A549 (cell line): ENCODE results near the gene CRYBA1. TPM values are rescaled to one million over a fixed set of nuclear protein-coding genes. Genes with fewer than 3 reads are reported as not detected.

Experiments used
- ATAC-seq, 2 experiments: fragments of 200-7000 bp in 1 of 2; fragments of >200 bp in 1 of 2; cut with Nextera tagmentation in 1 of 2; cut with Tn5 transposase in 1 of 2; 3 replicates each; pipeline versions ENCODE4 v1.8.0 to v1.9.1; 2018 to 2020; ENCODE audit warnings: mild to moderate bottlenecking in 1 of 2, moderate library complexity in 1 of 2
- CTCF ChIA-PET: fragments of 300-600 bp; sonication (Branson Sonifier 250); formaldehyde crosslinking; extraction: SDS; loops from one replicate; lab custom pipeline; 2021; ENCODE audit warnings: antibody characterized with exemption, inconsistent platforms; lab: Yijun Ruan, JAX
- POLR2A ChIA-PET: fragments of 350-600 bp; formaldehyde crosslinking; extraction: SDS; loops from one replicate; lab custom pipeline; 2021; ENCODE audit warnings: antibody characterized with exemption, inconsistent platforms; lab: Yijun Ruan, JAX
- DNase-seq, 2 experiments: peaks; one replicate each; pipeline versions ENCODE4 v3.0.0 to v3.0.0-alpha.2; 2011 to 2016; ENCODE audit warnings: low read depth in 1 of 2, low spot score in 1 of 2
- FAIRE-seq: peaks from 2 replicates; lab custom pipeline; 2011; peaks lifted over from hg19 to GRCh38; lab: Jason Lieb, UNC
- H3K27ac ChIP-seq, 2 experiments: fragments of >200 bp; sonication (Bioruptor Twin); formaldehyde crosslinking; 3 replicates each; pipeline ENCODE4 v1.5.1; 2016 to 2017
- H3K4me1 ChIP-seq: fragments of >200 bp; sonication (Bioruptor Twin); formaldehyde crosslinking; 3 replicates; pipeline ENCODE4 v1.6.1; 2016
- H3K4me2 ChIP-seq: fragments of >200 bp; sonication (Bioruptor Twin); formaldehyde crosslinking; 3 replicates; pipeline ENCODE4 v1.6.1; 2016
- H3K4me3 ChIP-seq: fragments of >200 bp; sonication (Bioruptor Twin); formaldehyde crosslinking; 3 replicates; pipeline ENCODE4 v1.5.1; 2016
- H3K9me3 ChIP-seq: fragments of >200 bp; sonication (Bioruptor Twin); formaldehyde crosslinking; 3 replicates; pipeline ENCODE4 v1.6.1; 2016
- ATOH8 ChIP-seq: fragments of 250-450 bp; sonication (Bioruptor Pico); IDR thresholded peaks from 2 replicates; pipeline ENCODE4 v1.5.0; 2020; ENCODE audit warnings: low read depth, mild to moderate bottlenecking, moderate library complexity
- BHLHE40 ChIP-seq: IDR thresholded peaks from 2 replicates; pipeline ENCODE4 v1.6.1; 2012; ENCODE audit warnings: low read depth, low read length, inconsistent platforms
- CEBPB ChIP-seq, 2 experiments: fragments of >200 bp in 1 of 2; sonication (Bioruptor Twin) in 1 of 2; formaldehyde crosslinking in 1 of 2; IDR thresholded peaks; 2 replicates each; pipeline ENCODE4 v1.6.1; 2012 to 2016
- CHD2 ChIP-seq: fragments of 150-350 bp; IDR thresholded peaks from 2 replicates; pipeline ENCODE4 v1.6.1; 2014; ENCODE audit warnings: low read length; ENCODE audit not compliant: partially characterized antibody
- CHD4 ChIP-seq: fragments of 200-600 bp; sonication (generic); IDR thresholded peaks from 2 replicates; pipeline ENCODE4 v1.6.1; 2016; ENCODE audit warnings: antibody characterized with exemption, mild to moderate bottlenecking, borderline replicate concordance
- CTCF ChIP-seq: fragments of >200 bp; sonication (Bioruptor Twin); formaldehyde crosslinking; IDR thresholded peaks from 3 replicates; pipeline ENCODE4 v1.5.1; 2016
- EHF ChIP-seq: fragments of 250-450 bp; sonication (Bioruptor Pico); IDR thresholded peaks from 2 replicates; pipeline ENCODE4 v1.5.0; 2020; ENCODE audit warnings: mild to moderate bottlenecking
- EP300 ChIP-seq, 2 experiments: fragments of >200 bp; sonication (Bioruptor Twin); formaldehyde crosslinking; IDR thresholded peaks; 2 replicates in 1 of 2; 3 replicates in 1 of 2; pipeline ENCODE4 v1.6.1; 2016 to 2017
- HDAC2 ChIP-seq: fragments of 200-600 bp; sonication (generic); IDR thresholded peaks from 2 replicates; pipeline ENCODE4 v1.6.1; 2016
- JUN ChIP-seq, 2 experiments: fragments of >200 bp; sonication (Bioruptor Twin); formaldehyde crosslinking; IDR thresholded peaks; 2 replicates in 1 of 2; 3 replicates in 1 of 2; pipeline ENCODE4 v1.6.1; 2016 to 2017
- JUNB ChIP-seq: fragments of >200 bp; sonication (Bioruptor Twin); formaldehyde crosslinking; IDR thresholded peaks from 2 replicates; pipeline ENCODE4 v1.6.1; 2016
- KDM5A ChIP-seq: fragments of 200-600 bp; sonication (generic); IDR thresholded peaks from 2 replicates; pipeline ENCODE4 v1.6.1; 2016; ENCODE audit warnings: antibody characterized with exemption, mild to moderate bottlenecking
- NPAS2 ChIP-seq: fragments of 250-450 bp; sonication (Bioruptor Pico); IDR thresholded peaks from 2 replicates; pipeline ENCODE4 v1.8.0; 2022; ENCODE audit warnings: mild to moderate bottlenecking, moderate library complexity, borderline replicate concordance
- PBX3 ChIP-seq: IDR thresholded peaks from 2 replicates; pipeline ENCODE4 v1.6.1; 2012
- POLR2A ChIP-seq: IDR thresholded peaks from 2 replicates; pipeline ENCODE4 v1.6.1; 2012; ENCODE audit warnings: mild to moderate bottlenecking, low read length
- RAD21 ChIP-seq, 2 experiments: fragments of >200 bp in 1 of 2; sonication (Bioruptor Twin) in 1 of 2; formaldehyde crosslinking in 1 of 2; IDR thresholded peaks in 1 of 2; conservative IDR thresholded peaks in 1 of 2; 2 replicates in 1 of 2; 3 replicates in 1 of 2; pipeline ENCODE4 v1.6.1; 2012 to 2018; ENCODE audit warnings: inconsistent platforms in 1 of 2
- RCOR1 ChIP-seq: fragments of 150-350 bp; IDR thresholded peaks from 2 replicates; pipeline ENCODE4 v1.6.1; 2014; ENCODE audit warnings: antibody characterized with exemption, low read length, low read depth
- RFX5 ChIP-seq: fragments of 450-650 bp; IDR thresholded peaks from 2 replicates; pipeline ENCODE4 v1.7.1; 2014; ENCODE audit warnings: antibody characterized with exemption, mild to moderate bottlenecking, moderate library complexity
- SMC3 ChIP-seq: fragments of >200 bp; sonication (Bioruptor Twin); formaldehyde crosslinking; IDR thresholded peaks from 3 replicates; pipeline ENCODE4 v1.6.1; 2018; ENCODE audit warnings: inconsistent platforms
- TP53 ChIP-seq: fragments of 250-450 bp; sonication (Bioruptor Pico); IDR thresholded peaks from 2 replicates; pipeline ENCODE4 v1.5.0; 2021; ENCODE audit warnings: mild to moderate bottlenecking, moderate library complexity
- USF2 ChIP-seq: fragments of 450-650 bp; IDR thresholded peaks from 2 replicates; pipeline ENCODE4 v1.6.1; 2014; ENCODE audit warnings: antibody characterized with exemption
- ZC3H11A ChIP-seq: fragments of 450-650 bp; IDR thresholded peaks from 2 replicates; pipeline ENCODE4 v1.6.1; 2014; ENCODE audit warnings: antibody characterized with exemption, mild to moderate bottlenecking
- WGBS: methylation state at CpG from one replicate; pipeline ENCODE4 v1.1.6; 2017; ENCODE audit errors: missing lambda C conversion rate; 5-methylcytosine and 5-hydroxymethylcytosine counted together
- polyA plus RNA-seq, 4 experiments: library from polyadenylated mRNA; depleted of rRNA in 3 of 4; stranded (reverse); fragments of >200 nt; fragmentation: RNase III in 1 of 4; extraction: RNeasy Plus Mini Kit Qiagen cat#74134 plus additional on column Dnase treatment in 1 of 4; gene quantifications; 2 replicates in 3 of 4; 3 replicates in 1 of 4; pipeline ENCODE4 v1.2.3, GENCODE V29; 2011 to 2017

Gene CRYBA1
- polyA plus RNA-seq, 2 of the 4 experiments (the other 2 are of a cell fraction), result 0.10 to 0.12 TPM

GRCh38 chr17:29212681-29213121, 34.0 kb upstream of the CRYBA1 start (continued):
- TF ChIP-seq USF2 (no peak), KDM5A (no peak), RCOR1 (no peak)

- TF ChIP-seq RAD21 (conservative IDR thresholded peaks at IDR 0.05 in 1 of 2, IDR thresholded peaks at IDR 0.05 in 1 of 2), result no peak
- TF ChIP-seq POLR2A, result 0 out of 2 replicates have a peak, but pooled peaks have one; percentile 8
- WGBS, result 75% methylated on average over 8 of the region's 8 CpGs
- no peak for FAIRE-seq
- no peak for ATAC-seq
- Histone ChIP-seq H3K4me2 (no peak overlapping the region), H3K9me3 (no peaks in the 10 kb centered on the region), H3K27ac (no peak overlapping the region), H3K4me1 (0 out of 3 replicates have a peak, but pooled peaks cover 2% of the 10 kb centered on the region), H3K4me3 (no peak overlapping the region)
- no peak for DNase-seq
- POLR2A ChIA-PET, result no interaction called here
- CTCF ChIA-PET, result interaction anchor here (0.9 to 21.9 kb wide), 16 partner anchors 10 to 377 kb away, joined by 3 to 482 read pairs (median 7); partner anchors contain the start of gene MYO18A
Observed at GRCh38 chr17:29214215-29215146, 32.2 kb upstream of the CRYBA1 start.

GRCh38 chr17:29215174-29215573, 31.5 kb upstream of the CRYBA1 start:
- H3K4me3 ChIP-seq, result no peak overlapping the region
- 83% methylated on average over 10 of the region's 10 CpGs for WGBS
- no peaks in the 10 kb centered on the region for H3K9me3 ChIP-seq
- ChIA-PET CTCF (interaction anchor here (0.9 to 21.9 kb wide), 13 partner anchors 10 to 377 kb away, joined by 3 to 482 read pairs (median 6); partner anchors contain the start of gene MYO18A), POLR2A (no interaction called here)
- 0 out of 3 replicates have a peak, but pooled peaks cover 6% of the 10 kb centered on the region for H3K4me1 ChIP-seq
- no peak for DNase-seq
- H3K27ac ChIP-seq, result no peak overlapping the region
- no peak for ATAC-seq
- H3K4me2 ChIP-seq, result no peak overlapping the region
- FAIRE-seq, result no peak
- TF ChIP-seq TP53 (CRISPR knock-in tag) (no peak), ATOH8 (no peak), JUNB (no peak), HDAC2 (no peak), CEBPB (IDR thresholded peaks at IDR 0.05) (no peak), CTCF (no peak), RFX5 (no peak), CHD2 (no peak), ZC3H11A (no peak), EP300 (IDR thresholded peaks at IDR 0.05) (no peak)

- DNase-seq, result no peak
- Histone ChIP-seq H3K27ac (no peak overlapping the region), H3K9me3 (no peaks in the 10 kb centered on the region), H3K4me1 (0 out of 3 replicates have a peak, but pooled peaks cover 6% of the 10 kb centered on the region), H3K4me2 (no peak overlapping the region), H3K4me3 (no peak overlapping the region)
- 57% methylated on average over 4 of the region's 4 CpGs for WGBS
- ATAC-seq, result no peak
- ChIA-PET POLR2A (interaction anchor here (1.6 kb wide), 1 partner anchor 78 kb away, joined by 5 read pairs; the partner anchor contains the start of gene NUFIP2), CTCF (interaction anchor here (0.8 to 21.9 kb wide), 14 partner anchors 9 to 376 kb away, joined by 3 to 482 read pairs (median 8); partner anchors contain the start of gene MYO18A)
- no peak for FAIRE-seq
- TF ChIP-seq JUN (IDR thresholded peaks at IDR 0.05) (no peak), EHF (CRISPR knock-in tag) (no peak), PBX3 (no peak), RAD21 (conservative IDR thresholded peaks at IDR 0.05 in 1 of 2, IDR thresholded peaks at IDR 0.05 in 1 of 2) (no peak), EP300 (IDR thresholded peaks at IDR 0.05) (no peak), USF2 (no peak), BHLHE40 (no peak), ZC3H11A (no peak), CHD4 (no peak), CEBPB (IDR thresholded peaks at IDR 0.05) (no peak), SMC3 (no peak), NPAS2 (CRISPR knock-in tag) (no peak)
Observed at GRCh38 chr17:29215717-29216116, 30.9 kb upstream of the CRYBA1 start.
